CD4-positive, alpha-beta T cell treated with Interleukin-4 for 4 hours (primary cell): ENCODE measurements around the gene STK40.

Source experiments
- DNase-seq: peaks from one replicate; pipeline ENCODE4 v3.0.0-alpha.2; 2020

The STK40 gene

GRCh38 chr1:36306210-36306901 is 79.4 kb downstream of the STK40 start, which contains the start of gene SH3D21:
TSS of gene SH3D21 (plus strand) at chr1:36306368. CDS start at chr1:36306421, 53 bp downstream.
- peak; percentile 42 for DNase-seq

- no peak for DNase-seq
Observed at GRCh38 chr1:36305915-36306209, 79.9 kb downstream of the STK40 start.

- no peak for DNase-seq
Observed at GRCh38 chr1:36304970-36305914, 80.5 kb downstream of the STK40 start.

- DNase-seq: no peak
Observed at GRCh38 chr1:36304521-36304920, 81.2 kb downstream of the STK40 start.

GRCh38 chr1:36303650-36304360 is 81.9 kb downstream of the STK40 start:
- no peak for DNase-seq

- DNase-seq: no peak
Observed at GRCh38 chr1:36303244-36303643, 82.5 kb downstream of the STK40 start.

- no peak for DNase-seq
Observed at GRCh38 chr1:36301220-36301619, 84.5 kb downstream of the STK40 start.

- no peak for DNase-seq
Observed at GRCh38 chr1:36300526-36300925, 85.2 kb downstream of the STK40 start.

- no peak for DNase-seq
Observed at GRCh38 chr1:36298640-36299039, 87.1 kb downstream of the STK40 start.

- no peak for DNase-seq
Observed at GRCh38 chr1:36297062-36297461, 88.7 kb downstream of the STK40 start.

- DNase-seq: no peak
Observed at GRCh38 chr1:36295390-36295789, 90.3 kb downstream of the STK40 start.
